HepG2 (cell line): ENCODE data around the gene POLQ. TPM values are rescaled to one million over a fixed set of nuclear protein-coding genes. Genes with fewer than 3 reads are reported as not detected.

Experiments
- ATAC-seq: fragments of 200-7000 bp; cut with Tn5 transposase; 3 replicates; pipeline ENCODE4 v1.9.1; 2020; ENCODE audit warnings: mild to moderate bottlenecking, moderate library complexity
- BruUV-seq: library from RNA; stranded (reverse); fragments of 400-500 nt; replicated peaks from 2 replicates; lab custom pipeline; 2021; lab: Mats Ljungman, UMichigan
- CTCF ChIA-PET: fragments of 300-600 bp; formaldehyde crosslinking; extraction: SDS; loops from one replicate; lab custom pipeline; 2021; ENCODE audit warnings: low total read pairs, inconsistent platforms, low intra/inter-chr PET ratio; lab: Yijun Ruan, JAX
- POLR2A ChIA-PET: fragments of 350-600 bp; sonication (Branson Sonifier 250); formaldehyde crosslinking; loops from one replicate; lab custom pipeline; 2020; ENCODE audit warnings: antibody characterized with exemption, inconsistent platforms; lab: Yijun Ruan, JAX
- DNase-seq: peaks from one replicate; pipeline ENCODE4 v3.0.0-alpha.2; 2015; ENCODE audit warnings: low spot score
- FAIRE-seq: peaks from 3 replicates; lab custom pipeline; 2011; peaks lifted over from hg19 to GRCh38; lab: Jason Lieb, UNC
- H2AFZ ChIP-seq: one replicate; pipeline ENCODE4 v1.6.1; 2011; ENCODE audit warnings: low read length, inconsistent platforms
- H3K27ac ChIP-seq: fragments of 300-600 bp; 3 replicates; pipeline ENCODE4 v1.8.0; 2011; ENCODE audit warnings: mixed run types, mild to moderate bottlenecking, mixed read lengths, low read length, inconsistent platforms; ENCODE audit not compliant: insufficient read depth; ENCODE audit errors: extremely low read length
- H3K27me3 ChIP-seq, 2 experiments: fragments of 200-600 bp in 1 of 2; 2 replicates in 1 of 2; 3 replicates in 1 of 2; pipeline versions ENCODE4 v1.6.0 to v1.8.0; 2011; ENCODE audit warnings: low read length in 2 of 2, mild to moderate bottlenecking in 2 of 2, moderate library complexity in 2 of 2, inconsistent platforms in 1 of 2; ENCODE audit not compliant: insufficient read depth in 2 of 2, control insufficient read depth in 1 of 2
- H3K36me3 ChIP-seq, 2 experiments: fragments of 200-600 bp in 1 of 2; replicated peaks in 1 of 2; 2 replicates in 1 of 2; 3 replicates in 1 of 2; pipeline versions ENCODE4 v1.5.1 to v1.8.0; 2011; ENCODE audit warnings: low read length in 2 of 2, inconsistent platforms in 1 of 2; ENCODE audit not compliant: insufficient read depth in 2 of 2, control insufficient read depth in 1 of 2
- H3K4me1 ChIP-seq: 2 replicates; pipeline ENCODE4 v1.5.1; 2012; ENCODE audit warnings: low read length, inconsistent platforms; ENCODE audit not compliant: insufficient read depth
- H3K4me2 ChIP-seq: 2 replicates; pipeline ENCODE4 v1.6.0; 2011; ENCODE audit warnings: low read depth, low read length, inconsistent platforms
- H3K4me3 ChIP-seq, 3 experiments: fragments of 200-600 bp in 1 of 3; sonication (generic), shearing (Covaris generic) in 1 of 3; replicated peaks in 1 of 3; 2 replicates each; pipeline ENCODE4 v1.5.1; 2011 to 2016; ENCODE audit warnings: low read length in 3 of 3, inconsistent platforms in 2 of 3, low read depth in 2 of 3, mild to moderate bottlenecking in 2 of 3, control low read depth in 1 of 3, mixed read lengths in 1 of 3; ENCODE audit not compliant: insufficient read depth in 1 of 3
- H3K79me2 ChIP-seq: one replicate; pipeline ENCODE4 v1.6.1; 2011; ENCODE audit warnings: low read length, inconsistent platforms; ENCODE audit not compliant: insufficient read depth
- H3K9ac ChIP-seq: 2 replicates; pipeline ENCODE4 v1.6.0; 2011; ENCODE audit warnings: mild to moderate bottlenecking, low read depth, low read length, inconsistent platforms; ENCODE audit not compliant: insufficient read depth
- H3K9me3 ChIP-seq: 2 replicates; pipeline ENCODE4 v1.5.1; 2012; ENCODE audit warnings: mild to moderate bottlenecking, low read length
- H4K20me1 ChIP-seq: 2 replicates; pipeline ENCODE4 v1.6.0; 2011; ENCODE audit warnings: inconsistent platforms, mild to moderate bottlenecking, low read length, moderate library complexity; ENCODE audit not compliant: insufficient read depth
- ELF4 ChIP-seq: sonication (generic); formaldehyde crosslinking; IDR thresholded peaks from 2 replicates; pipeline ENCODE4 v1.5.0; 2020; ENCODE audit warnings: missing genetic modification reagents, mild to moderate bottlenecking, moderate library complexity, borderline replicate concordance
- GTF2F1 ChIP-seq: fragments of 150-350 bp; IDR thresholded peaks from 2 replicates; pipeline ENCODE4 v1.6.1; 2014; ENCODE audit warnings: low read length
- HNRNPK ChIP-seq: fragments of 200-400 bp; formaldehyde crosslinking; IDR thresholded peaks from 2 replicates; pipeline ENCODE4 v1.6.1; 2018; ENCODE audit warnings: low read length, low read depth, moderate library complexity, mild to moderate bottlenecking; ENCODE audit not compliant: poor library complexity, severe bottlenecking
- NFE2 ChIP-seq: sonication (generic); formaldehyde crosslinking; IDR thresholded peaks from 2 replicates; pipeline ENCODE4 v1.4.0; 2020; ENCODE audit warnings: missing genetic modification reagents
- RCOR2 ChIP-seq: IDR thresholded peaks from 2 replicates; pipeline ENCODE4 v1.6.1; 2016; ENCODE audit warnings: missing biosample characterization, missing genetic modification reagents
- STAT5B ChIP-seq: sonication (generic); formaldehyde crosslinking; IDR thresholded peaks from 2 replicates; pipeline ENCODE4 v1.4.0; 2020; ENCODE audit warnings: missing genetic modification reagents
- ZNF496 ChIP-seq: sonication (generic); formaldehyde crosslinking; IDR thresholded peaks from 2 replicates; pipeline ENCODE4 v1.8.1; 2023; ENCODE audit warnings: mild to moderate bottlenecking, moderate library complexity, missing genetic modification reagents; ENCODE audit not compliant: insufficient replicate concordance
- ZNF563 ChIP-seq: sonication (generic); formaldehyde crosslinking; IDR thresholded peaks from 2 replicates; pipeline ENCODE4 v1.8.0; 2022; ENCODE audit warnings: mild to moderate bottlenecking, moderate library complexity, missing genetic modification reagents
- ZSCAN22 ChIP-seq: sonication (generic); formaldehyde crosslinking; IDR thresholded peaks from 2 replicates; pipeline ENCODE4 v1.4.0; 2020; ENCODE audit warnings: mild to moderate bottlenecking, missing genetic modification reagents
- in situ Hi-C: cut with HindIII; loops from 2 replicates; pipeline ENCODE4 v1.10.0; 2017; ENCODE audit warnings: low pct_unique_long_range_greater_than_20kb; ENCODE audit not compliant: extremely low pct_ligation_motif_present
- intact Hi-C: fragments of 100-400 bp; cut with micrococcal nuclease; formaldehyde crosslinking; loops from one replicate; pipeline ENCODE4 v1.10.0; 2022; ENCODE audit not compliant: unreplicated experiment
- polyA plus RNA-seq, 8 experiments: library from polyadenylated mRNA; depleted of rRNA in 3 of 8; stranded (reverse) in 7 of 8; unstranded in 1 of 8; fragments of >200 nt; fragmentation: Illumina TruSeq in 4 of 8; extraction: Trizol in 4 of 8; gene quantifications; 2 replicates each; pipeline versions ENCODE4 v1.2.1 to v1.2.3, GENCODE V29; 2011 to 2016; ENCODE audit warnings: low read depth in 4 of 8, missing spikeins in 1 of 8, mixed read lengths in 1 of 8; ENCODE audit not compliant: insufficient read depth in 1 of 8
- total RNA-seq, 5 experiments: library from RNA; depleted of rRNA; stranded (reverse); fragments of >200 nt; fragmentation: Illumina TruSeq; extraction: Trizol; gene quantifications; 2 replicates each; pipeline ENCODE4 v1.2.3, GENCODE V29; 2016; ENCODE audit warnings: low read depth in 1 of 5
- TF ChIP-seq, protein P1 (sequence below): sonication (generic); formaldehyde crosslinking; IDR thresholded peaks from 2 replicates; pipeline ENCODE4 v1.4.0; 2020; ENCODE audit warnings: low read depth, mild to moderate bottlenecking, missing genetic modification reagents
- TF ChIP-seq, protein P2 (sequence below): sonication (generic); formaldehyde crosslinking; IDR thresholded peaks from 2 replicates; pipeline ENCODE4 v1.5.0; 2020; ENCODE audit warnings: mild to moderate bottlenecking, missing genetic modification reagents, borderline replicate concordance

Gene POLQ
- total and polyA plus RNA-seq, 2 of the 13 experiments (the other 11 are each of a cell fraction or from before 2014, with no cell fraction given) = 2.5 to 18.6 TPM

DNA sequence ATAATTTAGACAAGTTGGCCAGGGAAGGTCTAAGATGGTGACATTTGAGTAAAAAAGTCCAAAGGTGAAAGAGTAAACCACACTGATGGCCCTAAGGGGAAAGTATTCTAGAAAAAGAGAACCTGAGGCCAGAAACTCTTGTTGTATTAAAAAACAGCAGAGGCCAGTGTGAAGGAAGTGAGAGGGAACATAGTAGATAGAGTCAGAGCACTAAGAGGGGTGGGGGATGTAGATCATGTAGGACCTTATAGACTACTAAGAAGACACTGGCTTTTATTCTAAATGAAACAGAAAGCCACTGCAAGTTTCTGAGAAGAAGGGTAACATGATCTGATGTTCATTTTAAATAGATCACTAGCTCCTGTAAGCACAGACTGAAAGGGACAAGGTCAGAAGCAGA, 14.5 kb downstream of the POLQ start:
- no TSS peak for BruUV-seq
- no peak for DNase-seq
- no peak overlapping the region for H3K4me2 ChIP-seq
- CTCF ChIA-PET = no interaction called here
- no peaks in the 10 kb centered on the region for H3K4me1 ChIP-seq
- no peak overlapping the region for H2AFZ ChIP-seq
- intact Hi-C loops = no loop called here
- no peak for FAIRE-seq
- no peaks in the 10 kb centered on the region for H3K79me2 ChIP-seq
- H3K4me3 ChIP-seq = no peak overlapping the region
- no peak overlapping the region for H3K9ac ChIP-seq
- in situ Hi-C loops = no loop called here
- no peak for ATAC-seq
- POLR2A ChIA-PET = no interaction called here
- H3K36me3 ChIP-seq = peaks cover 5 to 22% of the 10 kb centered on the region in 2 experiments
- TF ChIP-seq RCOR2 (no peak), ZNF496 (no peak), NFE2 (CRISPR knock-in tag) (no peak), GTF2F1 (no peak), STAT5B (CRISPR knock-in tag) (no peak), HNRNPK (no peak), ELF4 (CRISPR knock-in tag) (no peak), ZNF563 (CRISPR knock-in tag) (no peak), ZSCAN22 (CRISPR knock-in tag) (no peak)
- TF ChIP-seq, protein P1, sequence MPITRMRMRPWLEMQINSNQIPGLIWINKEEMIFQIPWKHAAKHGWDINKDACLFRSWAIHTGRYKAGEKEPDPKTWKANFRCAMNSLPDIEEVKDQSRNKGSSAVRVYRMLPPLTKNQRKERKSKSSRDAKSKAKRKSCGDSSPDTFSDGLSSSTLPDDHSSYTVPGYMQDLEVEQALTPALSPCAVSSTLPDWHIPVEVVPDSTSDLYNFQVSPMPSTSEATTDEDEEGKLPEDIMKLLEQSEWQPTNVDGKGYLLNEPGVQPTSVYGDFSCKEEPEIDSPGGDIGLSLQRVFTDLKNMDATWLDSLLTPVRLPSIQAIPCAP (CRISPR knock-in tag) = no peak
- TF ChIP-seq, protein P2, sequence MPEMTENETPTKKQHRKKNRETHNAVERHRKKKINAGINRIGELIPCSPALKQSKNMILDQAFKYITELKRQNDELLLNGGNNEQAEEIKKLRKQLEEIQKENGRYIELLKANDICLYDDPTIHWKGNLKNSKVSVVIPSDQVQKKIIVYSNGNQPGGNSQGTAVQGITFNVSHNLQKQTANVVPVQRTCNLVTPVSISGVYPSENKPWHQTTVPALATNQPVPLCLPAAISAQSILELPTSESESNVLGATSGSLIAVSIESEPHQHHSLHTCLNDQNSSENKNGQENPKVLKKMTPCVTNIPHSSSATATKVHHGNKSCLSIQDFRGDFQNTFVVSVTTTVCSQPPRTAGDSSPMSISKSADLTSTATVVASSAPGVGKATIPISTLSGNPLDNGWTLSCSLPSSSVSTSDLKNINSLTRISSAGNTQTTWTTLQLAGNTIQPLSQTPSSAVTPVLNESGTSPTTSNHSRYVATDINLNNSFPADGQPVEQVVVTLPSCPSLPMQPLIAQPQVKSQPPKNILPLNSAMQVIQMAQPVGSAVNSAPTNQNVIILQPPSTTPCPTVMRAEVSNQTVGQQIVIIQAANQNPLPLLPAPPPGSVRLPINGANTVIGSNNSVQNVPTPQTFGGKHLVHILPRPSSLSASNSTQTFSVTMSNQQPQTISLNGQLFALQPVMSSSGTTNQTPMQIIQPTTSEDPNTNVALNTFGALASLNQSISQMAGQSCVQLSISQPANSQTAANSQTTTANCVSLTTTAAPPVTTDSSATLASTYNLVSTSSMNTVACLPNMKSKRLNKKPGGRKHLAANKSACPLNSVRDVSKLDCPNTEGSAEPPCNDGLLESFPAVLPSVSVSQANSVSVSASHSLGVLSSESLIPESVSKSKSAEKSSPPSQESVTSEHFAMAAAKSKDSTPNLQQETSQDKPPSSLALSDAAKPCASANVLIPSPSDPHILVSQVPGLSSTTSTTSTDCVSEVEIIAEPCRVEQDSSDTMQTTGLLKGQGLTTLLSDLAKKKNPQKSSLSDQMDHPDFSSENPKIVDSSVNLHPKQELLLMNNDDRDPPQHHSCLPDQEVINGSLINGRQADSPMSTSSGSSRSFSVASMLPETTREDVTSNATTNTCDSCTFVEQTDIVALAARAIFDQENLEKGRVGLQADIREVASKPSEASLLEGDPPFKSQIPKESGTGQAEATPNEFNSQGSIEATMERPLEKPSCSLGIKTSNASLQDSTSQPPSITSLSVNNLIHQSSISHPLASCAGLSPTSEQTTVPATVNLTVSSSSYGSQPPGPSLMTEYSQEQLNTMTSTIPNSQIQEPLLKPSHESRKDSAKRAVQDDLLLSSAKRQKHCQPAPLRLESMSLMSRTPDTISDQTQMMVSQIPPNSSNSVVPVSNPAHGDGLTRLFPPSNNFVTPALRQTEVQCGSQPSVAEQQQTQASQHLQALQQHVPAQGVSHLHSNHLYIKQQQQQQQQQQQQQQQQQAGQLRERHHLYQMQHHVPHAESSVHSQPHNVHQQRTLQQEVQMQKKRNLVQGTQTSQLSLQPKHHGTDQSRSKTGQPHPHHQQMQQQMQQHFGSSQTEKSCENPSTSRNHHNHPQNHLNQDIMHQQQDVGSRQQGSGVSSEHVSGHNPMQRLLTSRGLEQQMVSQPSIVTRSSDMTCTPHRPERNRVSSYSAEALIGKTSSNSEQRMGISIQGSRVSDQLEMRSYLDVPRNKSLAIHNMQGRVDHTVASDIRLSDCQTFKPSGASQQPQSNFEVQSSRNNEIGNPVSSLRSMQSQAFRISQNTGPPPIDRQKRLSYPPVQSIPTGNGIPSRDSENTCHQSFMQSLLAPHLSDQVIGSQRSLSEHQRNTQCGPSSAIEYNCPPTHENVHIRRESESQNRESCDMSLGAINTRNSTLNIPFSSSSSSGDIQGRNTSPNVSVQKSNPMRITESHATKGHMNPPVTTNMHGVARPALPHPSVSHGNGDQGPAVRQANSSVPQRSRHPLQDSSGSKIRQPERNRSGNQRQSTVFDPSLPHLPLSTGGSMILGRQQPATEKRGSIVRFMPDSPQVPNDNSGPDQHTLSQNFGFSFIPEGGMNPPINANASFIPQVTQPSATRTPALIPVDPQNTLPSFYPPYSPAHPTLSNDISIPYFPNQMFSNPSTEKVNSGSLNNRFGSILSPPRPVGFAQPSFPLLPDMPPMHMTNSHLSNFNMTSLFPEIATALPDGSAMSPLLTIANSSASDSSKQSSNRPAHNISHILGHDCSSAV = no peak
- H4K20me1 ChIP-seq = no peaks in the 10 kb centered on the region
- H3K27me3 ChIP-seq = no peaks in the 10 kb centered on the region
- H3K27ac ChIP-seq = no peak overlapping the region
- no peaks in the 10 kb centered on the region for H3K9me3 ChIP-seq
